NCI-H2107 treated with DMSO at 0.1 percent for 48 hours (cell line): ENCODE data around the gene SOX1.

Experiments
- DNase-seq: peaks from one replicate; lab custom pipeline; 2025; ENCODE audit not compliant: unreplicated experiment; lab: John Stamatoyannopoulos, UW

The SOX1 gene

DNA sequence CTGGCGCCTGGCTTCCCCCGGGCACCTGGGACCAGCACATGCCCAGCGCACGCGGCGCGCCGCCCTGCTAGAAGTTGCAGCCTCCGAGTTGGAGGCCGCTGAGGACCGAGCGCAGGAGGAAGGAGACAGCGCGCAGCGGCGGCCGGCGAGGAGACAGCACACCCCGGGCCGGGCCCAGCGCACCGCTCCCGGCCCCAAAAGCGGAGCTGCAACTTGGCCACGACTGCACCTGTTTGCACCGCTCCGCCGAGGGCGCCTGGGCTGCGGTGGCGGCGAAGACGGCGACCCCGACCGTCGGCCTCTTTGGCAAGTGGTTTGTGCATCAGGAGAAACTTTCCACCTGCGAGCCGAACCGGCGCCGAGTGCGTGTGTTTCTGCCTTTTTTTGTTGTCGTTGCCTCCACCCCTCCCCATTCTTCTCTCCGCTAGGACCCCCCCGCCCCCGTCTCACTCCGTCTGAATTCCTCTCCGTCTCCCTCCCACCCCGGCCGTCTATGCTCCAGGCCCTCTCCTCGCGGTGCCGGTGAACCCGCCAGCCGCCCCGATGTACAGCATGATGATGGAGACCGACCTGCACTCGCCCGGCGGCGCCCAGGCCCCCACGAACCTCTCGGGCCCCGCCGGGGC is at the start of gene SOX1:
Gene SOX1, plus strand, starts transcription at position 34 of the 626 bp plus-strand sequence. Its CDS starts 510 bp downstream, at position 544.
- no peak for DNase-seq

DNA sequence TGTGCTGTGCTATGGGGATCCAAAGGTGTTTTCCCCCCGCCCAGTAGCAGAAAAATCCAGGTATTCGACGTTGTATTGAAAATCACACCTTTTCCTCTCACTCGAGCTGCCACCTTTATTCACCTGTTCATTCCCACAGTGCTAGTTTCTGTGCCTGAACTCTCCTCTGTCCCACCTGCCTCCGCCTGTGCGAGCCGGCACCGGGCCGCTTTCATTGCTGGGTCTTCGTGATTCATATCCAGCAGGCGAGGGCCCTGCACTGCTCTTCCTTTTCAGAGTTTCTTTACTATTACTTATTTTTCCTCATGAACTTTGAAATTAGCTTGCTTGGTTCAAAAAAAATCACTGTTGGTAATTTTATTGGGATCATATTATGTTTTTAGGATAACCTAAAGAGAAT is 42.4 kb upstream of the SOX1 start:
- DNase-seq, result no peak

DNA sequence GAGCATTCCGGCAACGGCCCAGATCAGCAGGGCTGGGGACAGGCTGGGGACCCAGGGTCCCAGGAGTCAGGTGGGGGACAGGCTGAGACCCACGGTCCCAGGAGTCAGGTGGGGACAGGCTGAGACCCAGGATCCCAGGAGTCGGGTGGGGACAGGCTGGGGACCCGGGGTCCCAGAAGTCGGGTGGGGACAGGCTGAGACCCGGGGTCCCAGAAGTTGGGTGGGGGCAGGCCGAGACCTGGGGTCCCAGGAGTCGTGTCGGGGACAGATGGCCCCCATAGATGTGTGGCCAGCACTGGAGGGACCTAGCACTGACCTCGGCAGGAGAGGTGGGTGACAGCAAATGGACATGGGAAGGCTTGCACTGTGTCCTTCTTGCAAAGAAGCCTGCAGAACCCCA is 39.7 kb upstream of the SOX1 start:
- DNase-seq, result no peak

GRCh38 chr13:112028481-112028880 is 38.5 kb upstream of the SOX1 start:
- no peak for DNase-seq

- no peak for DNase-seq
Observed at GRCh38 chr13:112029143-112029542, 37.8 kb upstream of the SOX1 start.

- DNase-seq, result no peak
Observed at GRCh38 chr13:112032186-112032993, 34.6 kb upstream of the SOX1 start.

DNA sequence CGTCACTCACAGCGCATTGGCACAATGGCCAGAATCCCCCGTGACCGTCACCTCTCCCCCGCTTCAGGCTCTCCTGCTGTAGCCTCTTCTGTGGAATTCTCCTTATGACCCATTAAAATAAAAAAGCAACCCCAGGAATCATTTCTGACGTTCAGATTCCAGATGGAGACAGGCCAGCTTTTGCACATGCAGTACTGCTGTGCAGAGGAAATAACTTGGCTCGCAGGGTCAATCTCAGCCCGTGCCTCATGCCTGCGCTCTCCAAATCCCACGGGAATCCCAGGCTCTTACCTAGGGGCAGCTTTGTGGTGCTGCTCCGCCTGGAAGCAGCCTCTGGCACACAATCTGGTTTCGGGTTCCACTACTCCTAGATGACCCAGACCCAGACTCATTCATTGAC is 32.7 kb upstream of the SOX1 start:
- peak; percentile 38 for DNase-seq

- no peak for DNase-seq
Observed at GRCh38 chr13:112034846-112035245, 32.1 kb upstream of the SOX1 start.

DNA sequence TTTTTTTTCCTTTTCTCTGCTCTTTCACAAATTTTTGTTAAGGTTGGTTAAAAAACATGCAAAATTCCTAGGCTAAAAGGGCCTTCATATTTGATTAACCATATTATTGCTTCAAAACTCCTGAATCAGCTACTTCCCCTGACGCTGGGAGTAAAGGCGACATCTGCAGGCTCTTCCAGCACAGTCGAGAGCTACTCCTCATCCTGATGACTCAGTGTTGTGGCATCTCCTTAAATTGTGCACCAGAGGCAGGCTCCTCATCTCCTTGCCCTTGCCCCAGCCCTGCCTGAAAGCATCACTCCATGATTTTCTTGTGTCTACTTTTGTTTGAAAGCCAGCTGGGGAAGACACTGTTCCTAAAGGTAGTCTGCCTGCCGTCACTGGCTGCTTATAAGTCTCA is 24.5 kb upstream of the SOX1 start:
- no peak for DNase-seq

DNA sequence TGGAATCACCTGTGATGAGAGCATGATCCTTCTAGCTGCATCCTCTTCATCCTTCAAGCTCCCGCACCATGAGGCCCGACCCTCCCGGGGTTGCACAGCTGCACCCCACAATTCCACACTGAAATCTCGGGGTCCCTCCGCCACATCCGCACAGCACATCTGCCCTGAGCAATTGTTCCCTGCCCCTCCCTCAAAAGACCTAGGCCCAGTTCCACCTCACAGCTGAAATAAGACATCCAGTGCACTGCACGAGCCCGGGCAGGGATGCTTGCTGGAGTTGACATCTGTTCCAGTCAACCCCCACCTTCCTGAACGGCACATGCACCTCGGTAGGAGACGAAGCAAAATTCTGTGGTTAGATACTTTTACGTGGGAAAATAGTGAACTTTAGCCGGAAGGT is 14.7 kb upstream of the SOX1 start:
- no peak for DNase-seq

- no peak for DNase-seq
Observed at GRCh38 chr13:112053167-112053743, 13.7 kb upstream of the SOX1 start.

DNA sequence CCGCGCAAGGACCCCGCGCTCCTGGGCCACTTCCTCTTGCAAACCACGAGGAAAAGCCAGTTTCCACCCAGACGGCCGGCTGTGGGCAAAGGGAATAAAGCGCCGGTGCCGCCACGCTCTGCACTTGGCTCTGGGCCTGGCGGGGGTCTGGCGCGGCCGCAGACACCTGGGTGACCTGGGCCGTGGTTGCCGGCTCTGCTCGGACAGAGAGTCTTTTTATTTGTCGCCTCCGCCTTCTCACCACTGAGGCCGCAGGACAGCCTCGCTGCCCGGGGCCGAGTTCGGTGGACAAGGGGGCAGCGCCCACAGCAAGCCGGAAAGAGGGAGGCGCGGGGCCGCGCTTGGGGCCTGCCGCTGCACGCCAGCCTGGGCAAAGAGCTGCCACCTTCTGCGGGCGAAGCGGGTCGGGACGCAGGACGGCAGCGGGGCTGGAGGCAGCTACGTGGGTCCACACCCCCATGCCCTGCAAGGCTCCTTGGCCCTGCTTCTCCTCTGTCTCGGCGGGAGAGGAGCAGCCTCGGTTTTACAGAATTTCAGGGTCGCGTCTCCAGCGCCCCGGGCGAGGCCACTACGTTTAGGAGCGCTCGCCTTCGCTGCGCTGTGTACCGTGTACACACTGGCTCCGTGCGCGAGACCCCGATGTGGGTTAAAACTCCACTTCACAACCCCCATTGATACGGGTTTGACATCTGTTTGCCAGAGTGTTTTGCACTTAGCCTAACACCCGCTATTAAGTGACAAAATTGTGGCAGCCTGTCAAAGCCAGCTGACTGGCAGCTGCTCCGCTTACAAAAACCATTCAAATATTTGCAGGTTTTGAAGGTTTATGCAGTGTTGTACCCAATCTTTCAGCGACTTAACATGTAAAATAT is 13.0 kb upstream of the SOX1 start:
- no peak for DNase-seq

DNA sequence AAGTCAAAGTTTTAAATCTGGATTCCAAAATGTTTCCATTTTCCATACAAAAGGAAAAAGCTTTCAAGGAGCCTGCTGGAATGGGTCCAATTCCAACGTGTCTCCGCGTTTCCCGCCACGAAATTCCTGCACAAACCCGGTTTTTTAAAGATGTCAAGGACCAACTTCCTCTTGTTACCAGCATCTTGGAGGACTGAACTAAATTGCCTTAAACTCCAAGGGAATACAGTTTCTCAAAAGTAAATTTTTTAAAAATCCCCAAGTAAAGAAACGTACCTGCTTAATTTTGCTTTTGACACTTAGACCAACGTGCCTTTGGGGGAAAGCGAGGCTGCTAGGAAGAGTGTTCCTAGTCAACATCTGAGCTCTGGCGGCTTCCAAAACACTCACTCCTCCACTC is 12.3 kb upstream of the SOX1 start:
- DNase-seq, result no peak

DNA sequence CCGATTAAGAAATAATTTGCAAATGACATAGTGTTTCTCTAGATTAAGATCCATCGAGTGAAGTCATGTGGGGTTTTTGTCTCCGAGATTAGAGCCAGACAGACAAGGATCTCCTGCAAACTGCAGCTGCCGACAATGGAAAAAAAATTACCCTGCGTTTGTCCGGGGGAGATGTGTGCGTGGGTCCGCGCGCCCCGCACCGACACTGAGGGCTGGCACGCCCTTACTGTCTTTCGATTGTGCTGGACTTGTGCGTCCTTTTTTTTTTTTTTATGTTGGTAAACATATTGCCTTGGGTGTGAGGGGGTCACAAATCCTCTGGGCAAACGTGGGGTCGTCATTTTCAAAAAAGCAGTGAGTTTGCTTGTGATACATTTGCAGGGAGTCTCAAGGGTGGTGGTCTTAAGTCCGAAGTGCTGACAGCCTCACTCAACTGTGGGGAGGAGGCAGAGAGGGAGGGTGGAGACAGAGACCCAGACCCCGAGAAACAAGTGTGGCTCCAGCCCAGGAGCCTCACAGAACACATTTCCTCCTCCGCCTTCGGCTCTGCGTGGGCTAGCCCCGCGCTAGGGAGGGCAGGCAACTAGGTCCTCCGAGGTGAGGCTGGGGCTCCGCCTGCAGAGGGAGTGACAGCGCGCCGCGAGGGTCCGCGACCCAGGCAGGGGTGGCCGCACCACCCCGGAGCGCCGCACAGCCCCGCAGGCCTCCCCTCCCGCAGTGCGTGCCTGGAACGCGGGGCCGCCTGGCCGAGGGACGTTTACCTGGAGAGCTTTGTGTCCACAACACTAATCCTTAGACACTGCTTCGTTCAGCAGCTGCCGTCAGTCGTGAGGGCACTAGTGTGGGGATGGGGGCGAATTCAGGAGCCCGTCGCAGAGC is 11.7 kb upstream of the SOX1 start:
- DNase-seq, result peak; percentile 15

- no peak for DNase-seq
Observed at GRCh38 chr13:112055915-112056269, 11.1 kb upstream of the SOX1 start.

GRCh38 chr13:112056284-112056727 is 10.6 kb upstream of the SOX1 start:
- peak; percentile 76 for DNase-seq

DNA sequence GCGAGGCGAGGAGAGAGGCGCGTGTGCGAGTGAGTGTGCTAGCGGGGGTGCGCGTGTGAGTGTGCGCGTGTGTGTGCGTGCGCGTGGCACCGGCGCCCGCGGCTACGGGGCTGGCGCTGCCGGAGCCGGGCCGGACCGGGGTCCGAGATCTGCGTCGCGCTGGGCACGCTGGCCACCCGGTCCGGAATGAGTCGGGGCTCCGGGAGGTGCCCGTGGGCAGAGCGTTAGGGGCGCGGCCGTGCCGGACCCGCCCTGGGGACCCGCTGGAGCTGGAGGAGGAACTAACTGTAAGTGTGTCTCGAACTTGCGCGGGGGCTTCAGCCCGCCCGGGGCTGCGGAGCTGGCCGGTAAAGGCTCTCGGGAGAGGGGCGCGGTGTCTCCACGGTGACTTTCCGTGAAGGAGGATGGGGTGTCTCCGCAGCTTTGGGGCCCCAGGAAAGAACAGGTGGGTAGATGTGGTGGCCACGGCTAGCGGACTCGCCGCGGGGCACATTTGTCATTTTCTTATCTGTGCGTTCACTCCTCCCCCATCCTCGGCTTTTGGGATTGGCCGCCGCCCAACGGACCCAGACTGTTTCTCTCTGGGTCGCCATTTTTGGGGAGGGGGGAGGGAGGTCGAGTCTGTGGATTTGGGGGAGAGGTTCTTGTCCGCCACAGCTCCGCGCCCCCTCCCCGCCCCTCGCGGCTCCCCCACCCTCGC is 10.1 kb upstream of the SOX1 start:
- DNase-seq, result peak; percentile 55

GRCh38 chr13:112057439-112057735 is 9.6 kb upstream of the SOX1 start:
- no peak for DNase-seq

GRCh38 chr13:112057736-112058518 is 9.0 kb upstream of the SOX1 start:
- DNase-seq, result no peak
